Esophagus squamous epithelium (tissue), 4 donors: Measurements from ENCODE around the gene AMPH.
"Not testable (repeated sequence)": the region's sequence is repeated elsewhere in the genome, so short reads cannot be mapped to it uniquely, and the experiment has no call there.

Experiments
- POLR2A ChIP-seq, 4 donors: fragments of 450-650 bp; IDR thresholded peaks; one replicate each; pipeline ENCODE4 v1.6.1; 2017; ENCODE audit warnings: antibody characterized with exemption in 4 of 4, mild to moderate bottlenecking in 4 of 4, moderate library complexity in 3 of 4
- TF ChIP-seq, protein P1 (sequence below), 6 experiments: fragments of 450-650 bp in 4 of 6; fragments of 200-600 bp in 2 of 6; sonication (generic) in 2 of 6; IDR thresholded peaks; one replicate each; pipeline ENCODE4 v1.5.1; 2016 to 2019; ENCODE audit warnings: antibody characterized with exemption in 6 of 6, mild to moderate bottlenecking in 4 of 6, moderate library complexity in 4 of 6

DNA sequence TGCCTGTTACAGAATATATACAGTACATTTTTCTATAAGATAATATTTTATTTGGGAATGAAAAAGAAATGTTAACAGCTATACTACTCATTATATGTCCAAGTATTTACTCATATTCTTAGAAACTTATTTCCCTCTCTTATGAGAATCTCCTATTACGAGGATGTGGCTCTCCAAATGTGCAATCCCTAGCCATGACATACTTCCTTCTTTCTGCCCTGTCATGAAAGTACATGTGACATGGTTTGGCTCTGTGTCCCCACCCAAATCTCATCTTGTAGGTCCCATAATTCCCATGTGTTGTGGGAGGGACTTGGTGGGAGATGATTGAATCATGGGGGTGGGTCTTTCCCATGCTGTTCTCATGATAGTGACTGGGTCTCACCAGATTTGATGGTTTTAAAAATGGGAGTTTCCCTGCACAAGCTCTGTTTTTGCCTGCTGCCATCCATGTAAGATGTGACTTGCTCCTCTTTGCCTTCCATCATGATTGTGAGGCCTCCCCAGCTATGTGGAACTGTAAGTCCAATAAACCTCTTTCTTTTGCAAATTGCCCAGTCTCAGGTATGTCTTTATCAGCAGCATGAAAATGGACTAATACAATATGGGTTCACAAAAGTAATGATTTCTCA, 235.1 kb downstream of the AMPH start:
- TF ChIP-seq, protein P1, sequence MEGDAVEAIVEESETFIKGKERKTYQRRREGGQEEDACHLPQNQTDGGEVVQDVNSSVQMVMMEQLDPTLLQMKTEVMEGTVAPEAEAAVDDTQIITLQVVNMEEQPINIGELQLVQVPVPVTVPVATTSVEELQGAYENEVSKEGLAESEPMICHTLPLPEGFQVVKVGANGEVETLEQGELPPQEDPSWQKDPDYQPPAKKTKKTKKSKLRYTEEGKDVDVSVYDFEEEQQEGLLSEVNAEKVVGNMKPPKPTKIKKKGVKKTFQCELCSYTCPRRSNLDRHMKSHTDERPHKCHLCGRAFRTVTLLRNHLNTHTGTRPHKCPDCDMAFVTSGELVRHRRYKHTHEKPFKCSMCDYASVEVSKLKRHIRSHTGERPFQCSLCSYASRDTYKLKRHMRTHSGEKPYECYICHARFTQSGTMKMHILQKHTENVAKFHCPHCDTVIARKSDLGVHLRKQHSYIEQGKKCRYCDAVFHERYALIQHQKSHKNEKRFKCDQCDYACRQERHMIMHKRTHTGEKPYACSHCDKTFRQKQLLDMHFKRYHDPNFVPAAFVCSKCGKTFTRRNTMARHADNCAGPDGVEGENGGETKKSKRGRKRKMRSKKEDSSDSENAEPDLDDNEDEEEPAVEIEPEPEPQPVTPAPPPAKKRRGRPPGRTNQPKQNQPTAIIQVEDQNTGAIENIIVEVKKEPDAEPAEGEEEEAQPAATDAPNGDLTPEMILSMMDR (IDR thresholded peaks at IDR 0.05), result not testable (repeated sequence)
- not testable (repeated sequence) for TF ChIP-seq POLR2A (IDR thresholded peaks at IDR 0.05)
